H1 (cell line): ENCODE data around the gene SNED1. TPM values are rescaled to one million over a fixed set of nuclear protein-coding genes. Genes with fewer than 3 reads are reported as not detected.

Source experiments
- CTCF ChIA-PET: fragments of 300-600 bp; sonication (Branson Sonifier 250); formaldehyde crosslinking; loops from one replicate; lab custom pipeline; 2021; ENCODE audit not compliant: partially characterized antibody; lab: Charles Lee
- POLR2A ChIA-PET: fragments of 300-600 bp; sonication (Branson Sonifier 250); formaldehyde crosslinking; loops from one replicate; lab custom pipeline; 2021; ENCODE audit warnings: inconsistent platforms; ENCODE audit not compliant: partially characterized antibody; lab: Charles Lee
- DNase-seq, 2 experiments: peaks; one replicate each; pipeline versions ENCODE4 v3.0.0 to v3.0.0-alpha.2; 2010 to 2022; ENCODE audit warnings: low spot score in 2 of 2, low read depth in 1 of 2, mixed read lengths in 1 of 2
- FAIRE-seq: peaks from 2 replicates; lab custom pipeline; 2011; peaks lifted over from hg19 to GRCh38; lab: Jason Lieb, UNC
- H2AFZ ChIP-seq: 2 replicates; pipeline ENCODE4 v1.8.1; 2012; ENCODE audit warnings: low read length, inconsistent platforms
- H2AK5ac ChIP-seq: 2 replicates; pipeline ENCODE4 v1.6.1; 2013; ENCODE audit warnings: low read depth, low read length
- H2BK120ac ChIP-seq: replicated peaks from 2 replicates; pipeline ENCODE3; 2013; ENCODE audit warnings: low read depth, low read length, inconsistent platforms
- H2BK12ac ChIP-seq: 2 replicates; pipeline ENCODE4 v1.6.1; 2013; ENCODE audit warnings: low read depth, low read length
- H2BK15ac ChIP-seq: 2 replicates; pipeline ENCODE4 v1.6.1; 2013; ENCODE audit warnings: low read length
- H2BK20ac ChIP-seq: 2 replicates; pipeline ENCODE4 v1.6.1; 2013; ENCODE audit warnings: low read length
- H2BK5ac ChIP-seq: 2 replicates; pipeline ENCODE4 v1.6.1; 2013; ENCODE audit warnings: low read depth, low read length
- H3K14ac ChIP-seq: 2 replicates; pipeline ENCODE4 v1.6.1; 2013; ENCODE audit warnings: inconsistent platforms; ENCODE audit not compliant: insufficient read length
- H3K18ac ChIP-seq: 2 replicates; pipeline ENCODE4 v1.6.1; 2013; ENCODE audit warnings: low read length; ENCODE audit errors: extremely low read depth
- H3K23ac ChIP-seq: 2 replicates; pipeline ENCODE4 v1.6.1; 2013; ENCODE audit warnings: inconsistent platforms; ENCODE audit not compliant: insufficient read length
- H3K23me2 ChIP-seq: 2 replicates; pipeline ENCODE4 v1.6.1; 2013; ENCODE audit warnings: low read depth, low read length
- H3K27ac ChIP-seq: 2 replicates; pipeline ENCODE4 v1.6.1; 2011; ENCODE audit warnings: low read depth, low read length, inconsistent platforms
- H3K27me3 ChIP-seq, 4 experiments: replicated peaks in 1 of 4; 1 replicate in 1 of 4; 2 replicates in 3 of 4; pipeline versions ENCODE4 v1.6.1 to v1.8.1; 2011 to 2013; ENCODE audit warnings: low read length in 3 of 4, mild to moderate bottlenecking in 3 of 4, inconsistent platforms in 2 of 4, mixed read lengths in 2 of 4, moderate library complexity in 1 of 4; ENCODE audit not compliant: control insufficient read depth in 3 of 4, insufficient read depth in 3 of 4; ENCODE audit errors: extremely low read depth in 1 of 4
- H3K36me3 ChIP-seq, 4 experiments: 2 replicates each; pipeline versions ENCODE4 v1.6.1 to v1.8.1; 2011 to 2013; ENCODE audit warnings: mild to moderate bottlenecking in 4 of 4, low read length in 3 of 4, moderate library complexity in 2 of 4, control low read depth in 1 of 4, inconsistent platforms in 1 of 4; ENCODE audit not compliant: insufficient read depth in 4 of 4, control insufficient read depth in 2 of 4
- H3K4ac ChIP-seq: replicated peaks from 2 replicates; pipeline ENCODE3; 2013; ENCODE audit warnings: low read length, low read depth, mixed read lengths, inconsistent platforms; ENCODE audit not compliant: insufficient read length
- H3K4me1 ChIP-seq, 4 experiments: replicated peaks in 1 of 4; 1 replicate in 1 of 4; 2 replicates in 3 of 4; pipeline versions ENCODE4 v1.6.1 to v1.8.1; 2011 to 2013; ENCODE audit warnings: low read length in 3 of 4, inconsistent platforms in 2 of 4, mixed read lengths in 1 of 4; ENCODE audit not compliant: insufficient read depth in 4 of 4, control insufficient read depth in 3 of 4
- H3K4me2 ChIP-seq, 2 experiments: 2 replicates each; pipeline versions ENCODE4 v1.6.1 to v1.8.1; 2011 to 2013; ENCODE audit warnings: low read depth in 2 of 2, low read length in 2 of 2, control low read depth in 1 of 2, inconsistent platforms in 1 of 2, mild to moderate bottlenecking in 1 of 2; ENCODE audit not compliant: insufficient read depth in 1 of 2
- H3K4me3 ChIP-seq, 4 experiments: fragments of 200-600, 300-600 bp in 1 of 4; sonication (generic), shearing (Covaris generic), sonication (Bioruptor Twin) in 1 of 4; 2 replicates each; pipeline versions ENCODE4 v1.5.1 to v1.8.1; 2011 to 2016; ENCODE audit warnings: low read length in 4 of 4, low read depth in 3 of 4, control low read depth in 2 of 4, inconsistent platforms in 2 of 4, mild to moderate bottlenecking in 2 of 4, mixed read lengths in 1 of 4, moderate library complexity in 1 of 4; ENCODE audit not compliant: insufficient read depth in 2 of 4; ENCODE audit errors: extremely low read depth in 1 of 4
- H3K56ac ChIP-seq: replicated peaks from 2 replicates; pipeline ENCODE3; 2013; ENCODE audit warnings: low read depth, mild to moderate bottlenecking, mixed read lengths, low read length, inconsistent platforms; ENCODE audit not compliant: insufficient read length
- H3K79me1 ChIP-seq: 2 replicates; pipeline ENCODE4 v1.6.1; 2013; ENCODE audit warnings: low read depth, low read length, control low read depth
- H3K79me2 ChIP-seq, 2 experiments: 2 replicates each; pipeline versions ENCODE4 v1.6.1 to v1.8.1; 2012 to 2013; ENCODE audit warnings: low read length in 2 of 2, mild to moderate bottlenecking in 2 of 2, inconsistent platforms in 1 of 2; ENCODE audit not compliant: insufficient read depth in 2 of 2, control insufficient read depth in 1 of 2
- H3K9ac ChIP-seq, 4 experiments: replicated peaks in 1 of 4; 1 replicate in 1 of 4; 2 replicates in 3 of 4; pipeline versions ENCODE4 v1.6.1 to v1.8.1; 2011 to 2013; ENCODE audit warnings: low read depth in 3 of 4, low read length in 3 of 4, control low read depth in 2 of 4, mild to moderate bottlenecking in 2 of 4, moderate library complexity in 2 of 4, inconsistent platforms in 1 of 4; ENCODE audit errors: extremely low read depth in 1 of 4
- H3K9me3 ChIP-seq, 2 experiments: 2 replicates each; pipeline versions ENCODE4 v1.6.1 to v1.8.1; 2012 to 2013; ENCODE audit warnings: mild to moderate bottlenecking in 2 of 2, moderate library complexity in 2 of 2, control low read depth in 1 of 2, inconsistent platforms in 1 of 2, low read depth in 1 of 2, low read length in 1 of 2, mixed read lengths in 1 of 2; ENCODE audit not compliant: insufficient read depth in 2 of 2
- H4K20me1 ChIP-seq, 2 experiments: replicated peaks in 1 of 2; 2 replicates each; pipeline versions ENCODE3 to v1.8.1; 2011 to 2013; ENCODE audit warnings: inconsistent platforms in 2 of 2, low read length in 2 of 2, mild to moderate bottlenecking in 1 of 2; ENCODE audit not compliant: insufficient read depth in 2 of 2, control insufficient read depth in 1 of 2
- H4K5ac ChIP-seq: 2 replicates; pipeline ENCODE4 v1.6.1; 2013; ENCODE audit warnings: low read length, low read depth, mixed read lengths, inconsistent platforms; ENCODE audit not compliant: insufficient read length
- H4K8ac ChIP-seq: 2 replicates; pipeline ENCODE4 v1.8.0; 2013; ENCODE audit warnings: mild to moderate bottlenecking, moderate library complexity, low read length, inconsistent platforms; ENCODE audit not compliant: insufficient read depth; ENCODE audit errors: extremely low read depth
- H4K91ac ChIP-seq: replicated peaks from 2 replicates; pipeline ENCODE3; 2013; ENCODE audit warnings: low read length, mixed read lengths, inconsistent platforms; ENCODE audit not compliant: insufficient read length
- CBX5 ChIP-seq: fragments of 300-800, 300-1000 bp; sonication (generic); IDR thresholded peaks from 2 replicates; pipeline ENCODE4 v1.7.1; 2016; ENCODE audit warnings: antibody characterized with exemption, low read length, low read depth
- CTBP2 ChIP-seq: IDR thresholded peaks from 2 replicates; pipeline ENCODE4 v1.7.0; 2011; ENCODE audit warnings: borderline replicate concordance, mild to moderate bottlenecking, moderate library complexity, mixed read lengths, low read length; ENCODE audit not compliant: insufficient read depth, insufficient read length
- JUN ChIP-seq: IDR thresholded peaks from 2 replicates; pipeline ENCODE4 v1.6.1; 2011; ENCODE audit warnings: low read depth, mild to moderate bottlenecking, improper control_type of control experiment, low read length
- POLR2A ChIP-seq, 2 experiments: IDR thresholded peaks; 1 replicate in 1 of 2; 2 replicates in 1 of 2; pipeline ENCODE4 v1.6.1; 2011; ENCODE audit warnings: low read depth in 2 of 2, low read length in 2 of 2, mild to moderate bottlenecking in 2 of 2; ENCODE audit errors: control extremely low read depth in 1 of 2
- SAP30 ChIP-seq: fragments of 300-600 bp; sonication (generic); IDR thresholded peaks from 2 replicates; pipeline ENCODE4 v1.7.1; 2012; ENCODE audit warnings: low read length, moderate library complexity, mild to moderate bottlenecking, inconsistent platforms; ENCODE audit not compliant: insufficient read depth, insufficient replicate concordance
- SIN3A ChIP-seq, 2 experiments: IDR thresholded peaks in 1 of 2; conservative IDR thresholded peaks in 1 of 2; 2 replicates each; pipeline ENCODE4 v1.6.1; 2011 to 2012; ENCODE audit warnings: low read length in 2 of 2, improper control_type of control experiment in 1 of 2, low read depth in 1 of 2, mild to moderate bottlenecking in 1 of 2
- TEAD4 ChIP-seq: IDR thresholded peaks from 2 replicates; pipeline ENCODE4 v1.6.1; 2012; ENCODE audit warnings: low read depth, low read length, inconsistent platforms, mixed read lengths
- WGBS, 2 experiments: shearing (Covaris generic) in 1 of 2; methylation state at CpG; one replicate each; pipeline versions ENCODE4 v1.1.6 to v1.1.7; 2013 to 2015; ENCODE audit warnings: low lambda C conversion rate in 2 of 2, mixed read lengths in 2 of 2, inconsistent platforms in 1 of 2, low coverage in 1 of 2, missing lambda C conversion rate in 1 of 2; ENCODE audit not compliant: insufficient replicate concordance in 2 of 2, insufficient coverage in 1 of 2, insufficient read length in 1 of 2; ENCODE audit errors: extremely low coverage in 1 of 2, missing lambda C conversion rate in 1 of 2; 5-methylcytosine and 5-hydroxymethylcytosine counted together
- polyA plus RNA-seq, 7 experiments: library from polyadenylated mRNA; depleted of rRNA in 3 of 7; stranded (reverse) in 5 of 7; unstranded in 2 of 7; fragments of >200 nt in 5 of 7; fragments of 200-250 nt in 2 of 7; gene quantifications; 1 replicate in 5 of 7; 2 replicates in 1 of 7; 4 replicates in 1 of 7; pipeline versions ENCODE4 v1.2.1 to v1.2.3, GENCODE V29; 2011 to 2013; ENCODE audit warnings: missing spikeins in 2 of 7, mixed read lengths in 2 of 7
- total RNA-seq: library from RNA; stranded (reverse); fragmentation: NEBNext Ultra II Directional; extraction: Animal tissue kit (Norgen Biotek cat#: 25700); gene quantifications from 2 replicates; pipeline ENCODE4 v1.2.1, GENCODE V29; 2021
- TF ChIP-seq, protein P1 (sequence below): IDR thresholded peaks from 2 replicates; pipeline ENCODE4 v1.6.1; 2012; ENCODE audit warnings: inconsistent platforms
- TF ChIP-seq, protein P2 (sequence below): IDR thresholded peaks from 2 replicates; pipeline ENCODE4 v1.6.1; 2012; ENCODE audit warnings: low read length, inconsistent platforms
- TF ChIP-seq, protein P3 (sequence below): IDR thresholded peaks from 2 replicates; pipeline ENCODE4 v1.6.1; 2012; ENCODE audit warnings: inconsistent platforms

The SNED1 gene
- total and polyA plus RNA-seq, 2 of the 8 experiments (the other 6 are each of a cell fraction or from before 2014, with no cell fraction given) = 1.9 TPM

DNA sequence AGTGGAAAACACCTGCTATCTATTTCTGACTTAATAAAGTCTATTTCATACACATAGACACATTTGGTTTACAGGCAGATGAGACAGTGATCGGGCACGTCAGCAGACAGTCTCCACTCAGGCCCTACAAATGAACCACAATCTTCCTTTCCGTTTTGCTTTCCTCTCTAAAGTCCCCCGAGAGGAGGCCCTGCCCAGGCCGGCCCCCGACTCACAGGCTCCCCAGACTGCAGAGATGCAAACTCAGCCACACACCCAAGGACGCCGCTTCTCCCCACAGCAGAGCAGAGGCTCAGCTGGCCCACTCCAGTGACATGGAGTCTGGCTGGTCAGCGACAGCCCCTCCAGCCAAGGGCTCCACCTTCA, 113.0 kb downstream of the SNED1 start:
- Histone ChIP-seq H3K23me2 (no peaks in the 10 kb centered on the region; the same call in 1 of the 2 replicates), H3K23ac (no peak overlapping the region), H2AFZ (no peak overlapping the region), H4K8ac (no peak overlapping the region), H2BK15ac (no peak overlapping the region), H3K9ac (no peak overlapping the region), H3K4me1 (no peaks in the 10 kb centered on the region), H3K4me3 (no peak overlapping the region), H4K91ac (no peak overlapping the region), H3K4ac (no peak overlapping the region), H2BK120ac (no peak overlapping the region), H3K79me2 (no peaks in the 10 kb centered on the region), H3K14ac (no peak overlapping the region), H2BK20ac (no peak overlapping the region), H3K4me2 (no peak overlapping the region), H3K27me3 (no peaks in the 10 kb centered on the region), H4K20me1 (peaks cover 3 to 6% of the 10 kb centered on the region in 2 experiments), H3K36me3 (peaks cover 0 to 29% (median 6%) of the 10 kb centered on the region in 4 experiments; a peak in 4 of 8 replicates), H2BK5ac (no peak overlapping the region), H3K18ac (no peak overlapping the region), H2BK12ac (no peak overlapping the region), H3K27ac (no peak overlapping the region), H3K56ac (no peak overlapping the region), H2AK5ac (no peak overlapping the region), H4K5ac (no peak overlapping the region), H3K9me3 (no peaks in the 10 kb centered on the region), H3K79me1 (no peaks in the 10 kb centered on the region; the same call in 1 of the 2 replicates)
- 89% methylated on average over 9 of the region's 9 CpGs; no CpG with 5 or more reads in 1 of the 2 experiments for WGBS, 2 experiments
- DNase-seq (no peak), FAIRE-seq (no peak)
- ChIA-PET POLR2A (interaction anchor here (1.7 kb wide), 1 partner anchor 16 kb away, joined by 5 read pairs; no protein-coding TSS in a partner anchor), CTCF (no interaction called here)
- TF ChIP-seq POLR2A (IDR thresholded peaks at IDR 0.05; ENCODE audit: control extremely low read depth in 1 of 2, low read depth in 2 of 2, low read length in 2 of 2) (no peak), SIN3A (conservative IDR thresholded peaks at IDR 0.05 in 1 of 2, IDR thresholded peaks at IDR 0.05 in 1 of 2; ENCODE audit: low read depth in 1 of 2, low read length in 2 of 2) (no peak), SAP30 (no peak), CBX5 (no peak), JUN (no peak), CTBP2 (no peak), TEAD4 (no peak)
- TF ChIP-seq, protein P1, sequence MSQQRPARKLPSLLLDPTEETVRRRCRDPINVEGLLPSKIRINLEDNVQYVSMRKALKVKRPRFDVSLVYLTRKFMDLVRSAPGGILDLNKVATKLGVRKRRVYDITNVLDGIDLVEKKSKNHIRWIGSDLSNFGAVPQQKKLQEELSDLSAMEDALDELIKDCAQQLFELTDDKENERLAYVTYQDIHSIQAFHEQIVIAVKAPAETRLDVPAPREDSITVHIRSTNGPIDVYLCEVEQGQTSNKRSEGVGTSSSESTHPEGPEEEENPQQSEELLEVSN = no peak
- TF ChIP-seq, protein P2, sequence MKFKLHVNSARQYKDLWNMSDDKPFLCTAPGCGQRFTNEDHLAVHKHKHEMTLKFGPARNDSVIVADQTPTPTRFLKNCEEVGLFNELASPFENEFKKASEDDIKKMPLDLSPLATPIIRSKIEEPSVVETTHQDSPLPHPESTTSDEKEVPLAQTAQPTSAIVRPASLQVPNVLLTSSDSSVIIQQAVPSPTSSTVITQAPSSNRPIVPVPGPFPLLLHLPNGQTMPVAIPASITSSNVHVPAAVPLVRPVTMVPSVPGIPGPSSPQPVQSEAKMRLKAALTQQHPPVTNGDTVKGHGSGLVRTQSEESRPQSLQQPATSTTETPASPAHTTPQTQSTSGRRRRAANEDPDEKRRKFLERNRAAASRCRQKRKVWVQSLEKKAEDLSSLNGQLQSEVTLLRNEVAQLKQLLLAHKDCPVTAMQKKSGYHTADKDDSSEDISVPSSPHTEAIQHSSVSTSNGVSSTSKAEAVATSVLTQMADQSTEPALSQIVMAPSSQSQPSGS = no peak
- TF ChIP-seq, protein P3, sequence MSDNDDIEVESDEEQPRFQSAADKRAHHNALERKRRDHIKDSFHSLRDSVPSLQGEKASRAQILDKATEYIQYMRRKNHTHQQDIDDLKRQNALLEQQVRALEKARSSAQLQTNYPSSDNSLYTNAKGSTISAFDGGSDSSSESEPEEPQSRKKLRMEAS = no peak
